Measurements from ENCODE around the gene SLC50A1.
"Not testable (repeated sequence)": the region's sequence is repeated elsewhere in the genome, so short reads cannot be mapped to it uniquely, and the experiment has no call there.

The SLC50A1 gene

DNA sequence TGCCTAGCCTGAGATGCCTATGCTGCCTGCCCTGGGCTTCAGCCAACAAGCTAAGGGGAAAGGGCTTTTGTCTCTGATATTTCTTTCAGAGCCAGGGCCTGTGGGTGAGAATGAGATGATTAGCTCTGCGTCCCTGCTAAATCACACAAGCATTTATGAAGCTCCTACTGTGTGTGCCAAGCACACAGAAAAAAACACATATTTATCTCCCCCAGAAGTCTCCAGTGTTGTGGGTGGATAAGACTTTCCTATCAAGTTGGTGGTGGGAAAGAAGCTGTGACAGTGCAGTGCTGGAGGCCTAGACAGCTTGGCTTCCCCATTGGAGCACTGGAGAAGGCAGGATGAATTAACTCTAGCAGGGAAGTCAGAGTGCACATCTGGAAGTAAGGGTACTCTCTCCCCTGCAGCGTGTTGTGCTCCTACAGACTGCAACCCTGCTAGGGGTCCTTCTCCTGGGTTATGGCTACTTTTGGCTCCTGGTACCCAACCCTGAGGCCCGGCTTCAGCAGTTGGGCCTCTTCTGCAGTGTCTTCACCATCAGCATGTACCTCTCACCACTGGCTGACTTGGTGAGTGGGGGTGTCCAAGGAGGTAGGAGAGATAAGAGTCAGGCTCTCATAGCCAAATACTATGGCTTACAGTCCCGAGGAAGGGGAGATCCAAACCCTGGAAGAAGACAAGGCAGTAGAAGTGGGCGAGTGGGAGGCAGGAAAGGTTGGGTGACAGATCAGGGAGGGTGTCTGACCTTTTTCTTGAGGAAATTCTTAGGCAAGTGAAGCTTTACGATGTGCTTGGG, 1.7 kb downstream of the SLC50A1 start:
- DNase-seq, result no peak

DNA sequence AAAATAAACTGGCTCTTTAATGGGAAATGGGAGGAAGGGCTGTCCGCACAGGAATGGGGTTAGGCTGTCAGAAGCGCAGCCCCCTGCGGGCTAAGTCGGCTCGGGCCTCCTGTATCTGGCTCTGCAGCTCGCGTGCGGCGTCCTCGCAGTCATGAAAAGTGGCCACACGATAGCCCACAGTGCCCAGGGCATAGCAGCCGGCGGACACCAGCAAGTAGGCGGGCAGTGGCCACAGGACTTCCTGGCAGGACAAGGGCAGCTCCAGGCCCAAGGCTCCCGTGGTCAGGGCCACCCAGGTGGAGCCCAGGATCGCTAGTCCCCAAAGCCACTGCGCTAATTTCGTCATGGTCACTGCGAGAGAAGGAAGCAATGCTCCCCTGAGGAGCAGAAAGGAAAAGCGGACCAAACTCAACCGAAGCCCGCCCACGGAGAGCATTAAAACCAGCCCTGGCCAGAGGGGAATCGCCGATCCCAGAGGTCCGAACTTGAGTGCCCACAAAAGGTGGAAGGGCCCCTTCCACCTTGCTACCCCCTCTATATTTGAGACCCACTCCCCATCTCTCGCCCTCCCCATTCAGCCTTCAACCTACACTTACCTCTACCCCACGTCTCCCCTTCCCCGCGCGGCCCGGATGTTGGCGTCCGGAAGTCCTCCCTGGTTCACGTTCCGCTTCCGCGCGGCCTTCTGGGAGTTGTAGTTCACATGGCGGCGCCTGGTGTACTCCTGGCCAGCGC, 4.4 kb downstream of the SLC50A1 start, which contains the start of gene DPM3:
Gene DPM3 (minus strand): TSS at position 637 of the 735 bp plus-strand sequence. CDS start 291 bp downstream, at position 346.
- peak; percentile 80 for DNase-seq

DNA sequence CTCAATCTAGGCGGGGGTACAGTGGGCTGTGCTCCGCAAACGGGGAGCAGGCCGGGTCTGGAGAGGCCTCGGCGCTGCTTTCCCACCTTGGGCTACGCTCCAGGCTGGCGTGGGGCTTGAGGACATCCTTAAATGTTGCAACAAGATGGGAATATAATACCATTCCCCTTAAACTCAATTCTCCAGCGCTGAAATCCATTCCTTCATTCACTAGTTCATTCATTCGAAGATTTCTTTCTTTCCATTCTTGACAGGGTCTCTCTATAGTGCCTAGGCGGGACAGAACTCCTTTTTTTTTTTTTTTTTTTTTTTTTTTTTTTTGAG, 4.9 kb downstream of the SLC50A1 start:
- no peak for DNase-seq

DNA sequence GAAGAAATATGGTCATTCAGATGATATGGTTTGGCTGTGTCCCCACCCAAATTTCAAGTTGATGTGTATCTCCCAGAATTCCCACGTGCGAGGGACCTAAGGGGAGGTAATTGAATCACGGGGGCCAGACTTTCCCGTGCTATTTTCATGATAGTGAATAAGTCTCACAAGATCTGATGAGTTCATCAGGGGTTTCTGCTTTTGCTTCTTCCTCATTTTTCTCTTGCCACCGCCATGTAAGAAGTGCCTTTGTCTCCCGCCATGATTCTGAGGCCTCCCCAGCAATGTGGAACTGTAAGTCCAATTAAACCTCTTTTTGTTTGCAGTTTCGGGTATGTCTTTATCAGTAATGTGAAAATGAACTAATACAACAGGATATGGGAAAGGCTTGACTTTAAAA, 6.1 kb downstream of the SLC50A1 start:
- DNase-seq, result no peak

DNA sequence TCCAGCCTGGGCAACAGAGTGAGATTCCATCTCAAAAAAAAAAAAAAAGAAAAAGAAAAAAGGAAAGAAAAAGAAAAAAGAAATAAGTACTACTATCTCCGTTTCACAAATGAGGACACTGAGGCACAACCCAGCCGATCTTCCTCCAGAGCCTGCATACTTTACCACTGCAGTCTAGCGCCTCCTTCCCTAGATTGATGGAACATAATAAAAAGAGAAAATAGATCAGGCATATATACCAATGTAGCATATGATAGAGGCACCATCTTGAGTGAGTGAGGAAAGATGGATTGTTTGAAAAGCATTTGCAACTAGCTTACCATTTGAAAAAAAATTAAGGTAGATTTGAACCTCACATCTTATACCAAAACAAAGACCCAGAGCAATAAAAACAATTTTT, 9.8 kb downstream of the SLC50A1 start:
- DNase-seq, result no peak

DNA sequence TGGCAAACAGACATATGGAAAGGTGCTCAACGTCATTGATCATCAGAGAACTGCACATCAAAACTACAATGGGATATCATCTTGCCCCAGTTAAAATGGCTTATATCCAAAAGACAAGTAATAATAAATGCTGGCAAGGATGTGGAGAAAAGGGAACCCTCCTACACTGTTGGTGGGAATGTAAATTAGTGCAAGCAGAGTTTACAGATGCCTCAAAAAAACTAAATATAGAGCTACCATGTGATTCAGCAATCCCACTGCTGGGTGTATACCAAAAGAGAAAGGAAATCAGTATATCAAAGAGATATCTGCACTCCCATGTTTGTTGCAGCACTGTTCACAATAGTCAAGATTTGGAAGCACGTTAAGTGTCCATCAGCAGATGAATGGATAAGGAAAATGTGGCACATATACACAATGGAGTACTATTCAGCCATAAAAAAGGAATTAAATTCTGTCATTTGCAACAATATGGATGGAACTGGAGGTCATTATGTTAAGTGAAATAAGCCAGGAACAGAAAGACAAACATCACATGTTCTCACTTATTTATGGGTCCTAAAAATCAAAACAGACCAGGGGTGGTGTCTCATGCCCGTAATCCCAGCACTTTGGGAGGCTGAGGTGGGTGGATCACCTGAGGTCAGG, 20.5 kb downstream of the SLC50A1 start:
- DNase-seq, result not testable (repeated sequence)

DNA sequence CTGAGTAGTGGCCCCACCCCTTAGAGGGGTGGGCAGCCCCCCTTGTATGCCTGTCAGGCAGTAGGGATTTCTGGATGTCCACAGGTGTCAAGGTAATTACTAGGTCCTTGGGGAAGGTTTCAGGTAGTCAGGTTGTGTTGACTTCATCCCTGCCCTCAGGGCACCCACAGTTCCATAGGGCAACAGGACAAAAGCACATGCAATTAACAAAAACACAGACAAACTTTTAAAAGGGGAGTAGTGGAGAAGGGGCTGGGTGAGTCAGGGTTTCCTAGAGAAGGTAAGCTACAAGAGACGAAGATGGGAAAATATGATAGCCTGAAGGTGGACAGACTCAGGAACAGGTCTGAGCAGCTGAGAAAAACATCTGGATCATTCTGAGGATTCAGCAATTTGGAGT, 23.3 kb downstream of the SLC50A1 start:
- no peak for DNase-seq

DNA sequence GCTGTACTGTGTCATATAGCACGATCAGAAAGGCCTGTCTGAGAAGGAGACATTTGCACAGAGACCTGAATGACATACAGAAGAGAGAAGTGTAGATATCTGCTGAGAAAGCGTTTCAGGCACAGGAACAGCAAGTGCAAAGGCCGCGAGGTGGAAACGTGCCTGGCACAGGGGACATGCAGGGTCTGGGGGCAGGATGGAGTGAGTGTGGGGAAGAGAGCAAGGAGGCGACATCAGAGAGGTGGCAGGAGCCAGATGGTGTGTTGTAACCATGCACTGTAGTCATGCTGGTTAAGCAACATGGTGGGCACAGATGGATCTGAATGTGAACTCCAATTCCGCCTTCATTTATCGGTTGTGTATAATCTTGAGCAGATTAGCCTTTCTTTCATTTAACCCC, 24.5 kb downstream of the SLC50A1 start:
- no peak for DNase-seq

DNA sequence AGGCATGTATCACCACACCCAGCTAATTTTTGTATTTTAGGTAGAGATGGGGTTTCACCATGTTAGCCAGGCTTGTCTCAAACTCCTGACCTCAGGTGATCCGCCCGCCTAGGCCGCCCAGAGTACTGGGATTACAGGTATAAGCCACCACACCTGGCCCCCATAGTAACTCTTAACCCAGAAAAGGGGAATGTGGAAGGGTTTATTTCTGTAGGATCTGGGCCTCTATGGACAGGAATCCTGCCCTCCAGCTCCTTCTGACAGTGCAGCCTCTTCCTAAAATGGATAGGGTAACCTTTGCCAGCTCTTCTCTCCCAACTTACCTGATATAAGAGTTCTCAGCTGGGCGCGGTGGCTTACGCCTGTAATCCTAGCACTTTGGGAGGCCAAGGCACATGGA, 27.0 kb downstream of the SLC50A1 start:
- DNase-seq, result not testable (repeated sequence)

DNA sequence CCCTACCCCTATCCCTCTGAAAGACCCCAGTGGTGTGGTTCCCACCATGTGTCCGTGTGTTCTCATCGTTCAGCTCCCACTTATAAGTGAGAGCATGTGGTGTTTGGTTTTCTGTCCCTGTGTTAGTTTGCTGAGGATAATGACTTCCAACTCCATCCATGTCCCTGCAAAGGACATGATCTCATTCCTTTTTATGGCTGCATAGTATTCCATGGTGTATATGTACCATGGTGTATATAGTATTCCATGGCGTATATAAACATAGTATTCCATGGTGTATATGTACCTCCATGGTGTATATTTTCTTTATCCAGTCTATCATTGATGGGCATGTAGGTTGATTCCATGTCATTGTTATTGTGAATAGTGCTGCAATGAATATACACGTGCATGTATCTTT, 28.1 kb downstream of the SLC50A1 start:
- not testable (repeated sequence) for DNase-seq

DNA sequence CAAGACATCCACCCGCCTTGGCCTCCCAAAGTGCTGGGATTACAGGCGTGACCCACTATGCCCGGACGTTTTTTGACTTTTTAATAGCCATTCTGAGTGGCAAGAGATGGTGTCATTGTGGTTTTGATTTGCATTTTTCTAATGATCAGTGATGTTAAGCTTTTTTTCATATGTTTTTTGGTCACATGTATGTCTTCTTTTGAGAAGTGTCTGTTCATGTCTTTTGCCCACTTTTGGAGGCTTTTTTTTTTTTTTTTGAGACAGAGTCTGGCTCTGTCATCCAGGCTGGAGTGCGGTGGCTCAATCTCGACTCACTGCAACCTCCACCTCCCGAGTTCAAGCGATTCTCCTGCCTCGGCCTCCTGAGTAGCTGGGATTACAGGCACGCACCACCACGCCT, 29.0 kb downstream of the SLC50A1 start:
- not testable (repeated sequence) for DNase-seq

DNA sequence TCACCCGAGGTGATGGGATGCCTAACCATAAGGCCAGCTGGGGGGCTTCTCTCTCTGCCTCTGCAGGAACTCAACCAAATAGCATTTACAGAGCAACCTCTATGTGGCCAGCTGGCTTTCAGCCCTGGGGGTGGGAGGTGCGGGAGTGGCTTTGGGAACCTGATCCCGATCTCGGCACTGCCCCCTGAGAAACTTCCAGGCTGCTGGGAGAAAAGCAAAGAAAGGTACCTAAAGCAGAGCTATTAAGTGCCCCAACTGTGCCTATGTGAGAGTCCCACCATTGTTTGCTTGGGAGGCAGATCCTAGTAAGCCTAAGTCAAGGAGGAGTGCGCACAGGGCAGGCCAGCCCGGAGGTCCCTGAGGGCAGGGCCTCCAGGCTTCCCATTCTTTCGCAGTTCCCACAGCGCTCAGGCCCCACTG, 30.4 kb downstream of the SLC50A1 start:
- DNase-seq, result no peak

DNA sequence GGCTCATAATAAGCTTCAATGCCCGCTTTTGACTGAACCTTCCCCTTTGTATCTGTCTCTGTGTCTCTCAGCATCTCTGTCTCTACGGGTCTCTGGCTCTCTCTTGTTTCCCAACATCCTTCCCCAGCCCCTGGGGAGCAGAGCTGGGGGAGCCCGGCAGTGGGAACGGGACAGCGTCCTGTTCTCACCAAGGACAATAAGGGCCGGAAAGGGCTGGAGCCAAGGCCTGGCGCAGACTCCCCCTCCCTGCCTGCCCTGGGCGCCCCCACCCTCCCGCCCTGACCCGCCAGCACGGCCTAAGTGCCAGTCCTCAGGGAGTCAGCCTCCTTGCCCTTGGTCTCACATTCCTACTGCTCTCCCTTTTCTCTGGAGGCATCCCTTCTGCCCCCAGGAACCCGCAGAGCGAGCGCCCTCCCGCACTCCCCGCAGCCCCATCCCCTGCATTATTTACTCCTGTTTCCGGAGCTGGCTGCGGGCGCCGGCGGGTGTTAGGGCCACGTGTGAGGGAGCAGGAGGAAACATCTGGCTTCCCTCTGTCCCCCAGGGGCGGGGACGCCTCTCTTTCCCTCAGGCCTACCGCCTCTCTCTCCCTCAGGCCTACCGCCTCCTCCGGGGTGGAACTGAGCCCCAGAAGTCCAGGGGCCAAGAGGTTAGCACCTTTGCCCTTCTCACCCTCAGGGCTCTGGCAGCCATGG, 31.0 kb downstream of the SLC50A1 start:
- no peak for DNase-seq

DNA sequence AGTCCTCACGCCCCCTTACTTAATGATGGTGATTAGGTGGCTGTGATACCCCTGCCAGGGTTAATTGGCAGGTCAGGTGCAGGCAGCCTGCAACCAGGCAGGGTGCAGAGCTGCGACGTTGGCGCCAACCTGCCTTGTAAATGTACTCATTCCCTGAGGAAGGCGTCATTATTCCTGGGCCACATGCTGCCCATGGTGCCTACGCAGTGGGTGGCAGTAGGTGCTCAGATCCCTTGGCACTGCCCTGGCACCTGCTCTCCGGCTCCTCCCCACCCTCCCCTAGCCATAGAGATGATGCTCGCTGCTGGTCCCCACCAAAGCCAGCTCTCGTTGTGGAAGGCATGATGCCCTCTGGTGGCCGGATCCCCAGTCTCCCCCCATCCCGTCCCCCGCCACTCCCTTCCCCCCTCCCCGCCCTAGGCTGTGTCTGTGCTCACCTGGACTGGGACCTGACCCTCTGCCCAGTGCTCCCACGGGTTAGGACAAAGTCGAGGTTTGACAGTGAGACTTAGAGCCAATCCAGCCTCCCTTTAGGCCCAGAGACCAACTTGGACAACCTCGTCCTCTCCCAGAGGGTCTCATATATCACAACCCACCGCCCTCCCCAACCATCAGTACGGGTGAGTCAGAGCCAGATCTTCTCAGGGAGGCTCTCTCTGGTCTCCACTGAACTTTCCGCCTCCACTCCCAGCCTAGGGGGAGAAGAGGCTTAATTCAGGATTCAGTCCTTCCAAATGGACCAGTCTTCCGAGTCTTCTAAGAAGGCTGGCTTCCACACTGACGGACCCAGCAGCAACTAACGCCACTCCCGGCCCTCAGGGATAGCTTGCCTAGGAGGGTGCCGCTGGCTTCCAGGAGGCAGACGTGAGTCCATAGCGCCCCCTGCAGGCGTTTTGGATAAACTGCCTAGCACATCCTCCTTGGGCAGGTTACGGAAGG, 31.8 kb downstream of the SLC50A1 start:
- peak; percentile 84 for DNase-seq

DNA sequence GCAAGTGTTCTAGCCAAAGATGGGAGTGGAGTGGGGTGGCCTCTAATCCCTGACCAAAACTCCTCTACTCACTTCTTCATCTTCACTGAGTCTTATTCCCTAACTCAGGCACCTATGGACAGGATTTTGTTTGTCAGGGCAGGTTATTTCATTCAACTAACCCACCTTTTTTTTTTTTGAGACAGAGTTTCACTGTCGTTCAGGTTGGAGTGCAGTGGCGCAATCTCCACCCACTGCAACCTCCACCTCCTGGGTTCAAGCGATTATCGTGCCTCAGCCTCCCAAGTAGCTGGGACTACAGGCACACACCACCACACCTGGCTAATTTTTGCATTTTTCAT, 32.4 kb downstream of the SLC50A1 start:
- not testable (repeated sequence) for DNase-seq

DNA sequence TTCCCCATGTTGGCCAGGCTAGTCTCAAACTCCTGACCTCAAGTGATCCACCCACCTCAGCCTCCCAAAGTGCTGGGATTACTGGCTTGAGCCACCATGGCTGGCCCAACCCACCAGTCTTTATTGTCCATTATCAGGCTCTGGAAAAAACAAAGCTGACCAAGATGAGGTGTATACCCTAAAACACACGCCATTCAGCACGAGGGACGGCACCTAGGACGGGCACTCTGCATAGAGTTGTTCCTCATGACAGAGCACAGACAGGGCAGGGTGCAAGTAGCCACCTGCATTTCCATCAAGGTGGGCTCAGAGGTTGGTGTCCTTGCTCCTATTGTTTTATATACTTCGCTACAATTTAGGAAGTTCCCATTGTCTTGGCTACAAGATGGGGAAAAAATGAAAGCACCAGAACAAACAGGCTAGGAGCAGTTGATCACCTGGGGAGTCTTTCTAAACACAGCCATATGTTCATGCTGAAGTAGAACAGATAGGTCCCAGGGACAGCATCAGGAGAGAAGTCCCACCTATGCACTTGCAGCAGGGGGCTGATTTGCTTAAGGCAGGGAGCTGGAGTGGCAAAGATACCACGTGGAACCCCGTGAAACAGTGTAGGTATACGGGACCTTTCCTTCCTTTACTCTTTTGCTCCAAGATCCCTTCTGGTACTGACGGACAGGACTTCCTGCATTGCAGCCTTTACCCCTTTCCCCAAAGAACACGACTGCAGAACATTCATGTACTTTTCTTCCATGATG, 33.0 kb downstream of the SLC50A1 start:
- no peak for DNase-seq

DNA sequence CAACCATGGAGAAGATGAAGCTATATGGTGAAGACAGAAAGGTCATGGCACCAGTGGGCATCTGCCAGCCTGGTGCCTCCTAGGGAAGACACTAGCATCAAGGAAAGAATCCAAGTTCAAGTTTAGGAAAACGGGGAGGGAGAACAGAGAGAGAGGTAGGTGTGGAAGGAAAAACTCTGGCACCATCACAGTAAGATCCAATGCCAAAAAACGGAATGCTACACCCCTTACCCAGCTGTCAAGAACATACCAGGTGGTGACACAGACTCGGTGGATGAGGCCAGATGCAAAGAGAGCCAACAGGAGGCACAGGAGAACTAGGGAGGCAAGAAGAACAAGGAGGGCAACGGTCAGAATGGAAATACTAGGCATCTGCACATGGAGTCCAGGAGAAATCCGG, 33.9 kb downstream of the SLC50A1 start:
- DNase-seq, result no peak

DNA sequence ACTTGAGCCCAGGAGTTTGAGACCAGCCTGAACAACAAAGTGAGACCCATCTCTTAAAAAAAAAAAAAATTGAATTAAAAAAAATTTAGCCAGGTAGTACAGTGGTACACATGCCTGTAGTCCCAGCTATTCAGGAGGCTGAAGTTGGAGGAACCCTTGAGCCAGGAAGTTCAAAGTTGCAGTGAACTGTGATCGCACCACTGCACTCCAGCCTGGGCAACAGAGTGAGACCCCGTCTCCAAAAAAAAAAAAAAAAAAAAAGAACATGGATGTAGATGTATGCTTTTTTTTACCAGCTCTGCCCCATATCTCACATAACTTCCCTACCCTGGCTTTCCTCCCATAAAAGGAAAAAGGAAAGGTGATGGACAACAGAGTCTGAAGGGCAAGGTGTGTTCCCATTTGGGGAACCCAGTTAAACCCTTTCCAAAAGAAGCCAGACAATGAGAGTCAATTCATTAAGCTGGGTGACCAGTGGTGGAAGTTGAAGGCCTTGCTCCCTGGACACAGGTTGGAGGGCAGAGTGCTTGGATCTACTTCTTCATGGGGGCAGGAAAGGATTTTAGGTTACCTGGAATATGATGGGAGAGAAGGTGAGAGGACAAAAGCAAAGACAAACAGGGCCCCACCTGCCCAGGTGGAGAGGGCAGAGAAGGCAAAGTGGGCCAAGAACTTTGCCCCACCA, 34.6 kb downstream of the SLC50A1 start:
- DNase-seq, result no peak

DNA sequence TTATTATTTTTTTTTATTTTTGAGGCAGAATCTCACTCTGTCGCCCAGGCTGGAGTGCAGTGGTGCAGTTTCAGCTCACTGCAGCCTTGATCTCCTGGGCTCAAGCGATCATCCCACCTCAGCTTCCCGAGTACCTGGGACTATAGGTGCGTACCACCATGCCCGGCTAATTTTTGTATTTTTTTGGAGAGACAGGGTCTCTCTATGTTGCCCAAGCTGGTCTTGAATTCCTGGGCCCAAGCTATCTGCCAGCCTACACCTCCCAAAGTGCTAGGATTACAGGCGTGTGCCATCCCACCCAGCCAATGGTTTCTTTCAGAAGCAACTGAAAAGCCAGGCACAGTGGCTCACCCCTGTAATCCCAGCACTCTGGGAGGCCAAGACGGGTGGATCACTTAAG, 35.2 kb downstream of the SLC50A1 start:
- no peak for DNase-seq

DNA sequence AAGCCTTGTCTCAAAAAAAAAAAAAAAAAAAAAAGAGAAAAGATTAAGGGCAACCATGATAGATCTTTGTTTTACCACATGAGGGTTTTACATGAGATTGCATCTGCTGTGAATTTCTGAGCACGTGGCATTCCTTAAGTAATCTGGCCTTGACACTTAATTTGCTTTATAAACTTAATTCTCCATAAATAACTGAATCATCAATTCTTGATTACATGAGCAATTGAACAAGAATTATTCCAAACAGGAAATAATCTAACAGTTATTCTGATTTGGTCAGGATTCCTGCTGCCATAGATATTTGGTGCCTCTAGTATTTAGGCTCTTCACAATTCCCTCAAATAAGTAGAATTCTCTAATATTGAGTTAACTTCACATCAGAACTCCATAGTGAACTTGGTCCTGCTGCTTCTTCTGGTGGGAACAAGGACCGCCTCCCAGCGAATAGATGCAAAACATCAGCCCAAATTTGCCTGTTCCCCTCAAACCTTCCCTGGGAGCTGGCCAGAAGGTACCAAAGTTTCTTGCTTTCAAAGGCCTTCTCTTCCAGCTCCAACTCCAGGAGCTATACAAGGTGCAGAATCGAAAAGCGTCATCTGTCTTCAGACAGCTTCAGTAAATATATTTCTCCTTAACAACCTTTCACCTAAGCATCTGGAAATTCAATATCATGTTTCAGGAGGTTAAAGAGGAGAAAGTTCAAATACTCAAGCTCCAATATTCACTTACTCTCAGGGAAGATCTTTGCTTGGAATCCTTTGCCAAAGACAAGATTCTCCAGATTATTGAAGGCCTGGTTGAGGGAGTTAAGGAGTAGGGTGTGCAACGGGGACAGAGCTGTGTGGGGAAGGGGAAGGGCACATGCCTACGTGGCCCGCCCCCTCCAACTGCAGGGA, 36.4 kb downstream of the SLC50A1 start:
- no peak for DNase-seq

All from EL (cell line).